WTC11 (cell line): ENCODE measurements around the gene RBPJ. TPM values are rescaled to one million over a fixed set of nuclear protein-coding genes. Genes with fewer than 3 reads are reported as not detected.

Experiments
- ATAC-seq: fragments of 200-7000 bp; cut with Tn5 transposase; 2 replicates; pipeline ENCODE4 v1.10.0; 2021; ENCODE audit warnings: mild to moderate bottlenecking, moderate library complexity
- CTCF ChIA-PET: fragments of 300-600 bp; sonication (Branson Sonifier 250); formaldehyde crosslinking; loops from one replicate; lab custom pipeline; 2021; ENCODE audit warnings: antibody characterized with exemption; lab: Charles Lee
- POLR2A ChIA-PET: fragments of 350-600 bp; sonication (Branson Sonifier 250); formaldehyde crosslinking; loops from one replicate; lab custom pipeline; 2021; ENCODE audit warnings: antibody characterized with exemption; lab: Charles Lee
- DNase-seq: peaks from one replicate; pipeline ENCODE4 v3.0.0; 2021; ENCODE audit warnings: low spot score
- H3K27ac Mint-ChIP-seq: 2 replicates; pipeline ENCODE4 v1.8.0; 2021; ENCODE audit warnings: mixed read lengths
- H3K27me3 Mint-ChIP-seq: 2 replicates; pipeline ENCODE4 v1.8.0; 2021; ENCODE audit warnings: low read depth, mild to moderate bottlenecking, moderate library complexity, mixed read lengths
- H3K36me3 Mint-ChIP-seq: 2 replicates; pipeline ENCODE4 v1.8.0; 2021; ENCODE audit warnings: mixed read lengths
- H3K4me1 Mint-ChIP-seq: 2 replicates; pipeline ENCODE4 v1.8.0; 2022; ENCODE audit warnings: mixed read lengths
- H3K4me3 Mint-ChIP-seq: 2 replicates; pipeline ENCODE4 v1.8.0; 2021; ENCODE audit warnings: mild to moderate bottlenecking, moderate library complexity, mixed read lengths
- H3K9me3 Mint-ChIP-seq: 2 replicates; pipeline ENCODE4 v1.8.0; 2021; ENCODE audit warnings: mixed read lengths
- ARID4B ChIP-seq: sonication (generic); formaldehyde crosslinking; IDR thresholded peaks from 2 replicates; pipeline ENCODE4 v1.8.0; 2023; ENCODE audit warnings: missing genetic modification reagents, mild to moderate bottlenecking, borderline replicate concordance
- ATF2 ChIP-seq: sonication (generic); formaldehyde crosslinking; IDR thresholded peaks from 2 replicates; pipeline ENCODE4 v1.8.1; 2022; ENCODE audit warnings: low read depth, missing genetic modification reagents, borderline replicate concordance
- ATF6 ChIP-seq: sonication (generic); formaldehyde crosslinking; IDR thresholded peaks from 2 replicates; pipeline ENCODE4 v1.8.1; 2023; ENCODE audit warnings: mild to moderate bottlenecking, missing genetic modification reagents
- FOXJ3 ChIP-seq: sonication (generic); formaldehyde crosslinking; IDR thresholded peaks from 2 replicates; pipeline ENCODE4 v1.9.0; 2021; ENCODE audit warnings: missing genetic modification reagents, mild to moderate bottlenecking, borderline replicate concordance
- GTF2I ChIP-seq: fragments of 250-450 bp; sonication (Bioruptor Pico); conservative IDR thresholded peaks from 2 replicates; pipeline ENCODE4 v1.4.0; 2021; ENCODE audit warnings: mild to moderate bottlenecking
- IRF1 ChIP-seq: sonication (generic); formaldehyde crosslinking; IDR thresholded peaks from 2 replicates; pipeline ENCODE4 v1.8.0; 2023; ENCODE audit warnings: missing genetic modification reagents
- JUN ChIP-seq: sonication (generic); formaldehyde crosslinking; IDR thresholded peaks from 2 replicates; pipeline ENCODE4 v1.8.0; 2023; ENCODE audit warnings: mild to moderate bottlenecking, missing genetic modification reagents
- MYBL2 ChIP-seq: sonication (generic); formaldehyde crosslinking; IDR thresholded peaks from 2 replicates; pipeline ENCODE4 v1.8.1; 2023; ENCODE audit warnings: mild to moderate bottlenecking, moderate library complexity, missing genetic modification reagents
- NR3C1 ChIP-seq: sonication (generic); formaldehyde crosslinking; conservative IDR thresholded peaks from 2 replicates; pipeline ENCODE4 v1.8.1; 2023; ENCODE audit warnings: low read depth, mild to moderate bottlenecking, missing genetic modification reagents
- SP1 ChIP-seq: sonication (generic); formaldehyde crosslinking; conservative IDR thresholded peaks from 2 replicates; pipeline ENCODE4 v1.8.1; 2022; ENCODE audit warnings: missing genetic modification reagents
- USF2 ChIP-seq: sonication (generic); formaldehyde crosslinking; IDR thresholded peaks from 2 replicates; pipeline ENCODE4 v1.8.1; 2023; ENCODE audit warnings: mild to moderate bottlenecking, missing genetic modification reagents, moderate library complexity
- ZNF219 ChIP-seq: sonication (generic); formaldehyde crosslinking; IDR thresholded peaks from 2 replicates; pipeline ENCODE4 v1.8.0; 2023; ENCODE audit warnings: missing genetic modification reagents, mild to moderate bottlenecking, borderline replicate concordance
- ZNF416 ChIP-seq: fragments of 250-450 bp; sonication (Bioruptor Pico); IDR thresholded peaks from 2 replicates; pipeline ENCODE4 v1.9.0; 2021; ENCODE audit warnings: mild to moderate bottlenecking, inconsistent platforms
- ZNF423 ChIP-seq: fragments of 250-450 bp; sonication (Bioruptor Pico); IDR thresholded peaks from 2 replicates; pipeline ENCODE4 v2.1.2; 2022; ENCODE audit warnings: mild to moderate bottlenecking, moderate library complexity
- ZNF532 ChIP-seq: fragments of 250-450 bp; sonication (Bioruptor Pico); IDR thresholded peaks from 2 replicates; pipeline ENCODE4 v1.9.0; 2021; ENCODE audit warnings: mild to moderate bottlenecking, borderline replicate concordance
- total RNA-seq: library from RNA; stranded (reverse); gene quantifications from 3 replicates; pipeline ENCODE4 v1.2.3, GENCODE V29; 2021

The RBPJ gene
- total RNA-seq, 1 experiment from 2014 or later = 163 TPM

- CTCF ChIA-PET = interaction anchor here (2.2 to 2.4 kb wide), 2 partner anchors 10 to 90 kb away, joined by 11 to 13 read pairs; no protein-coding TSS in a partner anchor
- no peaks in the 10 kb centered on the region for H3K27me3 Mint-ChIP-seq
- H3K9me3 Mint-ChIP-seq = no peaks in the 10 kb centered on the region
- no peak for DNase-seq
- peaks cover 50% of the 10 kb centered on the region for H3K4me1 Mint-ChIP-seq
- peaks cover 38% of the 10 kb centered on the region for H3K36me3 Mint-ChIP-seq
- H3K4me3 Mint-ChIP-seq = no peak overlapping the region
- no peak for ATAC-seq
- no peak for TF ChIP-seq ZNF219 (CRISPR knock-in tag)
- TF ChIP-seq FOXJ3 (CRISPR knock-in tag) = no peak
- TF ChIP-seq, all 79 proteins: peak for 0
- POLR2A ChIA-PET = no interaction called here
- peak overlapping the region; percentile 23; the same call in 1 of the 2 replicates for H3K27ac Mint-ChIP-seq
Measured at GRCh38 chr4:26420438-26420837, 99.6 kb downstream of the RBPJ start.

- peak; percentile 67 for ATAC-seq
- no peak overlapping the region for H3K27ac Mint-ChIP-seq
Measured at GRCh38 chr4:26420913-26421312, 100.1 kb downstream of the RBPJ start.

GRCh38 chr4:26424153-26424552 is 103.3 kb downstream of the RBPJ start:
- no peaks in the 10 kb centered on the region for H3K27me3 Mint-ChIP-seq
- peaks cover 36% of the 10 kb centered on the region for H3K4me1 Mint-ChIP-seq
- DNase-seq = no peak
- TF ChIP-seq IRF1 (CRISPR knock-in tag) (no peak), ATF2 (CRISPR knock-in tag) (no peak), SP1 (no peak), ZNF416 (no peak), JUN (no peak), FOXJ3 (CRISPR knock-in tag) (no peak), NR3C1 (CRISPR knock-in tag) (no peak), ARID4B (CRISPR knock-in tag) (no peak), USF2 (CRISPR knock-in tag) (no peak), MYBL2 (CRISPR knock-in tag) (no peak), ATF6 (no peak), GTF2I (CRISPR knock-in tag) (no peak), ZNF532 (CRISPR knock-in tag) (no peak)
- H3K36me3 Mint-ChIP-seq = peaks cover 56% of the 10 kb centered on the region
- H3K4me3 Mint-ChIP-seq = no peak overlapping the region
- H3K27ac Mint-ChIP-seq = no peak overlapping the region
- CTCF ChIA-PET = no interaction called here
- POLR2A ChIA-PET = interaction anchor here (0.7 kb wide), 1 partner anchor 52 kb away, joined by 3 read pairs; no protein-coding TSS in a partner anchor
- H3K9me3 Mint-ChIP-seq = no peaks in the 10 kb centered on the region
- ATAC-seq = no peak

More at GRCh38 chr4:26420913-26421312, 100.1 kb downstream of the RBPJ start:
- no peak for DNase-seq
- TF ChIP-seq ZNF423 (CRISPR knock-in tag) = peak; percentile 50; the same call in 1 of the 2 replicates
- TF ChIP-seq SP1 = no peak
- TF ChIP-seq, all 79 proteins: peak for 1
- POLR2A ChIA-PET = no interaction called here
- no peaks in the 10 kb centered on the region for H3K9me3 Mint-ChIP-seq
- peaks cover 37% of the 10 kb centered on the region for H3K36me3 Mint-ChIP-seq
- CTCF ChIA-PET = no interaction called here
- H3K27me3 Mint-ChIP-seq = no peaks in the 10 kb centered on the region
- H3K4me1 Mint-ChIP-seq = peaks cover 50% of the 10 kb centered on the region
- H3K4me3 Mint-ChIP-seq = no peak overlapping the region
